K562 (cell line): ENCODE results near the gene CALML4. TPM values are rescaled to one million over a fixed set of nuclear protein-coding genes. Genes with fewer than 3 reads are reported as not detected.
A peak's percentile ranks its signal among the peaks of the same experiment; 100 is the strongest.

ENCODE experiments used
- ATF2 ChIP-seq: sonication (generic); formaldehyde crosslinking; IDR thresholded peaks from 2 replicates; pipeline ENCODE4 v1.8.1; 2022; ENCODE audit warnings: missing genetic modification reagents
- CEBPG ChIP-seq, 3 experiments: fragments of 200-800 bp in 1 of 3; sonication (Bioruptor generic) in 1 of 3; sonication (generic) in 1 of 3; formaldehyde crosslinking in 1 of 3; IDR thresholded peaks in 2 of 3; conservative IDR thresholded peaks in 1 of 3; 2 replicates each; pipeline versions ENCODE4 v1.6.1 to v1.8.0; 2016 to 2022; ENCODE audit warnings: missing compliant biosample characterization in 2 of 3, missing genetic modification characterization in 2 of 3, mild to moderate bottlenecking in 1 of 3, missing genetic modification reagents in 1 of 3
- CREB3L1 ChIP-seq: fragments of 450-650 bp; IDR thresholded peaks from 2 replicates; pipeline ENCODE4 v1.6.1; 2014; ENCODE audit warnings: low read depth, mild to moderate bottlenecking, moderate library complexity, borderline replicate concordance
- ETV1 ChIP-seq: fragments of 450-650 bp; conservative IDR thresholded peaks from 2 replicates; pipeline ENCODE4 v1.6.1; 2016; ENCODE audit warnings: missing genetic modification characterization, control low read depth, low read depth, missing compliant biosample characterization
- GABPB1 ChIP-seq: sonication (generic); formaldehyde crosslinking; IDR thresholded peaks from 2 replicates; pipeline ENCODE4 v1.8.0; 2022; ENCODE audit warnings: mild to moderate bottlenecking, missing genetic modification reagents
- GTF2A2 ChIP-seq: IDR thresholded peaks from 2 replicates; pipeline ENCODE4 v1.6.1; 2016; ENCODE audit warnings: mild to moderate bottlenecking, missing genetic modification characterization, missing compliant biosample characterization
- KDM5B ChIP-seq: fragments of 200-600 bp; sonication (generic); IDR thresholded peaks from 2 replicates; pipeline ENCODE4 v1.6.1; 2012; ENCODE audit warnings: low read depth, mild to moderate bottlenecking, moderate library complexity, low read length, control low read depth, inconsistent platforms; ENCODE audit not compliant: insufficient replicate concordance
- KHSRP ChIP-seq: fragments of 450-650 bp; IDR thresholded peaks from 2 replicates; pipeline ENCODE4 v1.6.1; 2017
- MNT ChIP-seq, 2 experiments: fragments of 450-650 bp; conservative IDR thresholded peaks; 2 replicates each; pipeline ENCODE4 v1.6.1; 2017; ENCODE audit warnings: mild to moderate bottlenecking in 2 of 2, moderate library complexity in 2 of 2
- MYC ChIP-seq, 2 experiments: fragments of 250-450 bp in 1 of 2; sonication (Bioruptor Pico) in 1 of 2; IDR thresholded peaks; 2 replicates each; pipeline versions ENCODE4 v1.5.1 to v1.6.1; 2012 to 2021; ENCODE audit warnings: low read depth in 2 of 2, borderline replicate concordance in 1 of 2, improper control_type of control experiment in 1 of 2, low read length in 1 of 2, mild to moderate bottlenecking in 1 of 2, moderate library complexity in 1 of 2
- PBX2 ChIP-seq, 2 experiments: IDR thresholded peaks in 1 of 2; conservative IDR thresholded peaks in 1 of 2; 2 replicates each; pipeline ENCODE4 v1.6.1; 2016; ENCODE audit warnings: low read depth in 2 of 2, mild to moderate bottlenecking in 1 of 2, missing compliant biosample characterization in 1 of 2, missing genetic modification characterization in 1 of 2, moderate library complexity in 1 of 2
- PHF8 ChIP-seq: fragments of 200-600 bp; sonication (generic); IDR thresholded peaks from 2 replicates; pipeline ENCODE4 v1.6.1; 2012; ENCODE audit warnings: mixed run types, mild to moderate bottlenecking, inconsistent platforms, low read length, moderate library complexity, borderline replicate concordance
- SIX5 ChIP-seq, 2 experiments: IDR thresholded peaks; 2 replicates each; pipeline ENCODE4 v1.6.1; 2011; ENCODE audit warnings: low read length in 2 of 2, borderline replicate concordance in 1 of 2, low read depth in 1 of 2, mild to moderate bottlenecking in 1 of 2, moderate library complexity in 1 of 2; ENCODE audit not compliant: insufficient read depth in 1 of 2
- TCF7L2 ChIP-seq: fragments of 150-350 bp; IDR thresholded peaks from 2 replicates; pipeline ENCODE4 v1.6.1; 2016; ENCODE audit warnings: low read depth, mild to moderate bottlenecking, low read length, moderate library complexity
- ZNF347 ChIP-seq: fragments of 450-650 bp; formaldehyde crosslinking; IDR thresholded peaks from 2 replicates; pipeline ENCODE4 v1.4.0; 2020; ENCODE audit warnings: low read depth, mild to moderate bottlenecking, moderate library complexity
- ZNF707 ChIP-seq: fragments of 250-450 bp; sonication (Bioruptor Pico); conservative IDR thresholded peaks from 2 replicates; pipeline ENCODE4 v1.8.0; 2022; ENCODE audit warnings: inconsistent platforms, mild to moderate bottlenecking, moderate library complexity
- ZSCAN29 ChIP-seq: fragments of 450-650 bp; IDR thresholded peaks from 2 replicates; pipeline ENCODE4 v1.6.1; 2017
- polyA plus RNA-seq, 8 experiments: library from polyadenylated mRNA; depleted of rRNA in 4 of 8; stranded (reverse) in 5 of 8; unstranded in 3 of 8; fragments of >200 nt; fragmentation: Nextera tagmentation in 2 of 8; fragmentation: Illumina TruSeq in 1 of 8; extraction: Ambion mirVana in 2 of 8; extraction: Trizol in 1 of 8; gene quantifications; 2 replicates each; pipeline versions ENCODE4 v1.2.1 to v1.2.3, GENCODE V29; 2011 to 2014; ENCODE audit warnings: inconsistent platforms in 1 of 8, missing spikeins in 1 of 8
- total RNA-seq, 7 experiments: library from RNA; depleted of rRNA in 6 of 7; stranded (reverse); fragments of >200 nt in 6 of 7; fragmentation: Illumina TruSeq in 2 of 7; extraction: Trizol in 2 of 7; gene quantifications; 2 replicates each; pipeline versions ENCODE4 v1.2.1 to v1.2.3, GENCODE V29; 2011 to 2021; ENCODE audit warnings: low replicate concordance in 1 of 7

CALML4 gene
- total and polyA plus RNA-seq, 9 of the 15 experiments (the other 6 are each of a cell fraction or from before 2014, with no cell fraction given) = 2.8 to 30.6 (median 15.5) TPM

- TF ChIP-seq KDM5B (peak; percentile 83), ZSCAN29 (no peak), ZNF347 (CRISPR knock-in tag) (no peak), ATF2 (CRISPR knock-in tag) (peak; percentile 25; the same call in 1 of the 2 replicates), MNT (conservative IDR thresholded peaks at IDR 0.05) (peak; percentile 99), ETV1 (tag) (no peak), GABPB1 (CRISPR knock-in tag) (peak; percentile 39; the same call in 1 of the 2 replicates), CEBPG (CRISPR knock-in tag; IDR thresholded peaks at IDR 0.05) (no peak), CEBPG (tag; conservative IDR thresholded peaks at IDR 0.05 in 1 of 2, IDR thresholded peaks at IDR 0.05 in 1 of 2) (no peak), ZNF707 (no peak), KHSRP (no peak), PHF8 (peak; percentile 98; the same call in 1 of the 2 replicates), GTF2A2 (no peak), TCF7L2 (no peak), SIX5 (IDR thresholded peaks at IDR 0.05; ENCODE audit: borderline replicate concordance in 1 of 2, insufficient read depth in 1 of 2, low read depth in 1 of 2, low read length in 2 of 2) (no peak), PBX2 (CRISPR knock-in tag; IDR thresholded peaks at IDR 0.05; ENCODE audit: low read depth) (no peak), PBX2 (tag; conservative IDR thresholded peaks at IDR 0.05; ENCODE audit: low read depth) (no peak), MYC (IDR thresholded peaks at IDR 0.05; ENCODE audit: low read depth, low read length) (peak; percentile 97), MYC (CRISPR knock-in tag; IDR thresholded peaks at IDR 0.05; ENCODE audit: borderline replicate concordance, low read depth) (peak; percentile 85; the same call in 1 of the 2 replicates), CREB3L1 (peak; percentile 83; the same call in 1 of the 2 replicates)
These were observed 24.4 kb upstream of the CALML4 start, which contains the start of gene CLN6 (continued) for GRCh38 chr15:68229386-68230156.
